HCT116 (cell line): ENCODE results near the gene PLB1. TPM values are rescaled to one million over a fixed set of nuclear protein-coding genes. Genes with fewer than 3 reads are reported as not detected.

ENCODE experiments used
- ATAC-seq: fragments of 200-7000 bp; cut with Tn5 transposase; 2 replicates; pipeline ENCODE4 v1.9.1; 2020; ENCODE audit warnings: mild to moderate bottlenecking, moderate library complexity
- BruUV-seq: library from RNA; stranded (reverse); fragments of 400-500 nt; replicated peaks from 2 replicates; lab custom pipeline; 2021; lab: Mats Ljungman, UMichigan
- CTCF ChIA-PET: fragments of 300-600 bp; sonication (Branson Sonifier 250); formaldehyde crosslinking; loops from one replicate; lab custom pipeline; 2021; ENCODE audit warnings: antibody characterized with exemption; lab: Charles Lee
- POLR2A ChIA-PET: fragments of 300-600, 350-600 bp; sonication (Branson Sonifier 250); formaldehyde crosslinking; loops from one replicate; lab custom pipeline; 2021; ENCODE audit warnings: antibody characterized with exemption; lab: Charles Lee
- RAD21 ChIA-PET, 2 experiments: fragments of 300-600 bp; sonication (Branson Sonifier 250); formaldehyde crosslinking; loops; one replicate each; lab custom pipeline; 2023; ENCODE audit warnings: low total read pairs in 2 of 2; ENCODE audit not compliant: uncharacterized antibody in 2 of 2, unreplicated experiment in 2 of 2, low non-redundant PET in 1 of 2; lab: Charles Lee
- DNase-seq: peaks from one replicate; pipeline ENCODE4 v3.0.0-alpha.2; 2010; ENCODE audit warnings: low read depth, low spot score
- H2AFZ ChIP-seq: fragments of 200-600 bp; shearing (Covaris generic), sonication (generic); 2 replicates; pipeline ENCODE4 v1.6.1; 2017; ENCODE audit warnings: low read depth, mixed run types, mixed read lengths, antibody characterized with exemption, low read length; ENCODE audit not compliant: poor library complexity, severe bottlenecking
- H3K27ac ChIP-seq: 2 replicates; pipeline ENCODE4 v1.5.1; 2012; ENCODE audit warnings: low read depth, low read length
- H3K27me3 ChIP-seq: fragments of 200-600 bp; sonication (generic); 2 replicates; pipeline ENCODE4 v1.6.1; 2016; ENCODE audit warnings: mixed run types, low read length, mixed read lengths; ENCODE audit not compliant: insufficient read depth
- H3K36me3 ChIP-seq, 2 experiments: fragments of 200-500 bp in 1 of 2; fragments of 200-600 bp in 1 of 2; sonication (Bioruptor generic) in 1 of 2; sonication (generic) in 1 of 2; 2 replicates each; pipeline versions ENCODE4 v1.5.1 to v1.6.1; 2014 to 2016; ENCODE audit warnings: low read length in 2 of 2, inconsistent platforms in 1 of 2, mixed read lengths in 1 of 2, mixed run types in 1 of 2; ENCODE audit not compliant: insufficient read depth in 2 of 2, control insufficient read depth in 1 of 2
- H3K4me1 ChIP-seq, 2 experiments: fragments of 200-600 bp in 1 of 2; sonication (generic) in 1 of 2; 2 replicates each; pipeline versions ENCODE4 v1.5.1 to v1.6.1; 2012 to 2017; ENCODE audit warnings: low read length in 2 of 2, inconsistent platforms in 1 of 2, mild to moderate bottlenecking in 1 of 2, mixed read lengths in 1 of 2, mixed run types in 1 of 2, moderate library complexity in 1 of 2; ENCODE audit not compliant: insufficient read depth in 2 of 2, control insufficient read depth in 1 of 2
- H3K4me2 ChIP-seq: fragments of 200-600 bp; sonication (generic); 2 replicates; pipeline ENCODE4 v1.6.1; 2017; ENCODE audit warnings: mixed run types, low read length, mixed read lengths
- H3K4me3 ChIP-seq, 2 experiments: fragments of 200-600 bp in 1 of 2; sonication (generic) in 1 of 2; replicated peaks in 1 of 2; 2 replicates each; pipeline ENCODE4 v1.5.1; 2011 to 2016; ENCODE audit warnings: low read length in 2 of 2, control low read depth in 1 of 2, low read depth in 1 of 2, mild to moderate bottlenecking in 1 of 2, mixed read lengths in 1 of 2, mixed run types in 1 of 2
- H3K79me2 ChIP-seq: fragments of 200-600 bp; sonication (generic); 2 replicates; pipeline ENCODE4 v1.6.1; 2017; ENCODE audit warnings: mild to moderate bottlenecking, mixed run types, low read length, moderate library complexity, mixed read lengths; ENCODE audit not compliant: insufficient read depth
- H3K9ac ChIP-seq: fragments of 200-600 bp; sonication (generic); 2 replicates; pipeline ENCODE4 v1.6.1; 2016; ENCODE audit warnings: low read length, mixed read lengths
- H3K9me2 ChIP-seq: fragments of 200-600 bp; sonication (generic), shearing (Covaris generic); 2 replicates; pipeline ENCODE4 v1.6.1; 2017; ENCODE audit warnings: mixed run types, mild to moderate bottlenecking, moderate library complexity; ENCODE audit not compliant: insufficient read depth
- H3K9me3 ChIP-seq, 2 experiments: fragments of 200-500 bp in 1 of 2; fragments of 200-600 bp in 1 of 2; sonication (Bioruptor generic) in 1 of 2; sonication (generic) in 1 of 2; 2 replicates each; pipeline ENCODE4 v1.6.1; 2014 to 2017; ENCODE audit warnings: low read length in 2 of 2, mixed read lengths in 2 of 2, inconsistent platforms in 1 of 2, low read depth in 1 of 2, mild to moderate bottlenecking in 1 of 2, mixed run types in 1 of 2, moderate library complexity in 1 of 2; ENCODE audit not compliant: control insufficient read depth in 1 of 2, insufficient read depth in 1 of 2
- H4K20me1 ChIP-seq: fragments of 200-600 bp; sonication (generic), shearing (Covaris generic); 2 replicates; pipeline ENCODE4 v1.6.1; 2017; ENCODE audit warnings: mixed run types, mild to moderate bottlenecking, moderate library complexity; ENCODE audit not compliant: insufficient read depth
- CEBPB ChIP-seq: IDR thresholded peaks from 2 replicates; pipeline ENCODE4 v1.6.1; 2012; ENCODE audit warnings: low read depth
- EGR1 ChIP-seq: IDR thresholded peaks from 2 replicates; pipeline ENCODE4 v1.6.1; 2012; ENCODE audit warnings: low read depth
- ELF1 ChIP-seq: IDR thresholded peaks from 2 replicates; pipeline ENCODE4 v1.6.1; 2012; ENCODE audit warnings: low read depth, borderline replicate concordance
- EZH2 ChIP-seq: fragments of 200-600 bp; sonication (generic); IDR thresholded peaks from 2 replicates; pipeline ENCODE4 v1.6.1; 2017; ENCODE audit warnings: antibody characterized with exemption, mixed run types
- EZH2phosphoT487 ChIP-seq: fragments of 200-600 bp; IDR thresholded peaks from 2 replicates; pipeline ENCODE4 v1.6.1; 2018; ENCODE audit warnings: antibody characterized with exemption, borderline replicate concordance
- FOSL1 ChIP-seq: IDR thresholded peaks from 2 replicates; pipeline ENCODE4 v1.6.1; 2012; ENCODE audit warnings: low read depth
- JUND ChIP-seq: IDR thresholded peaks from 2 replicates; pipeline ENCODE4 v1.6.1; 2012
- POLR2A ChIP-seq: IDR thresholded peaks from 2 replicates; pipeline ENCODE4 v1.7.0; 2011; ENCODE audit warnings: borderline replicate concordance; ENCODE audit not compliant: insufficient read depth, insufficient read length; ENCODE audit errors: extremely low read depth
- POLR2AphosphoS5 ChIP-seq: IDR thresholded peaks from 2 replicates; pipeline ENCODE4 v1.6.1; 2011; ENCODE audit warnings: mild to moderate bottlenecking, low read depth, low read length, moderate library complexity
- REST ChIP-seq: IDR thresholded peaks from 2 replicates; pipeline ENCODE4 v1.6.1; 2012; ENCODE audit warnings: low read depth
- SIN3A ChIP-seq: IDR thresholded peaks from 2 replicates; pipeline ENCODE4 v1.6.1; 2012; ENCODE audit warnings: low read depth
- SRF ChIP-seq: IDR thresholded peaks from 2 replicates; pipeline ENCODE4 v1.6.1; 2012; ENCODE audit warnings: low read depth
- ZBTB33 ChIP-seq: IDR thresholded peaks from 2 replicates; pipeline ENCODE4 v1.6.1; 2011; ENCODE audit warnings: mild to moderate bottlenecking, low read length, moderate library complexity; ENCODE audit not compliant: insufficient replicate concordance; ENCODE audit errors: extremely low read depth
- ZFX ChIP-seq: fragments of 450-650 bp; IDR thresholded peaks from 2 replicates; pipeline ENCODE4 v1.6.1; 2017
- ZNF274 ChIP-seq: fragments of 200-500 bp; sonication (Bioruptor generic); IDR thresholded peaks from 2 replicates; pipeline ENCODE4 v1.6.1; 2014; ENCODE audit warnings: mild to moderate bottlenecking, low read depth, low read length, inconsistent platforms
- intact Hi-C: fragments of 100-400 bp; cut with micrococcal nuclease; formaldehyde crosslinking; loops from 2 replicates; pipeline ENCODE4 v1.10.0; 2022
- total RNA-seq: library from RNA; stranded (reverse); gene quantifications from one replicate; pipeline ENCODE4 v1.2.1, GENCODE V29; 2021; ENCODE audit not compliant: unreplicated experiment

The PLB1 gene
- total RNA-seq, 1 experiment from 2014 or later: 0.49 TPM

GRCh38 chr2:28659127-28659526 is 163.3 kb downstream of the PLB1 start:
- no peaks in the 10 kb centered on the region for H3K36me3 ChIP-seq
- peaks cover 20 to 49% of the 10 kb centered on the region in 2 experiments for H3K4me1 ChIP-seq
- H4K20me1 ChIP-seq: no peaks in the 10 kb centered on the region
- H3K9me3 ChIP-seq: no peaks in the 10 kb centered on the region
- intact Hi-C loops: no loop called here
- TF ChIP-seq CEBPB (no peak), SRF (no peak), JUND (no peak), POLR2AphosphoS5 (no peak), FOSL1 (no peak), ZBTB33 (no peak), EGR1 (no peak), POLR2A (no peak), ELF1 (no peak), ZNF274 (no peak), EZH2phosphoT487 (no peak), SIN3A (no peak), EZH2 (no peak), ZFX (no peak), REST (no peak)
- TF ChIP-seq, all 23 proteins: peak for 0
- Histone ChIP-seq H3K9ac (no peak overlapping the region), H2AFZ (no peak overlapping the region), H3K4me3 (no peak overlapping the region), H3K79me2 (no peaks in the 10 kb centered on the region), H3K27me3 (no peaks in the 10 kb centered on the region), H3K4me2 (no peak overlapping the region), H3K27ac (no peak overlapping the region), H3K9me2 (no peaks in the 10 kb centered on the region)
- RAD21 ChIA-PET: no interaction called here
- ATAC-seq: no peak
- CTCF ChIA-PET: no interaction called here
- no peak for DNase-seq
- no TSS peak for BruUV-seq
- POLR2A ChIA-PET: no interaction called here
